ENCODE results near the gene PPP1R36. TPM values are rescaled to one million over a fixed set of nuclear protein-coding genes. Genes with fewer than 3 reads are reported as not detected.

PPP1R36 gene
- total RNA-seq, 4 donors from 2014 or later = 0.70 to 1.2 TPM; not detected in 2

GRCh38 chr14:64506721-64507120 is 43.0 kb upstream of the PPP1R36 start:
- TF ChIP-seq, protein P1, sequence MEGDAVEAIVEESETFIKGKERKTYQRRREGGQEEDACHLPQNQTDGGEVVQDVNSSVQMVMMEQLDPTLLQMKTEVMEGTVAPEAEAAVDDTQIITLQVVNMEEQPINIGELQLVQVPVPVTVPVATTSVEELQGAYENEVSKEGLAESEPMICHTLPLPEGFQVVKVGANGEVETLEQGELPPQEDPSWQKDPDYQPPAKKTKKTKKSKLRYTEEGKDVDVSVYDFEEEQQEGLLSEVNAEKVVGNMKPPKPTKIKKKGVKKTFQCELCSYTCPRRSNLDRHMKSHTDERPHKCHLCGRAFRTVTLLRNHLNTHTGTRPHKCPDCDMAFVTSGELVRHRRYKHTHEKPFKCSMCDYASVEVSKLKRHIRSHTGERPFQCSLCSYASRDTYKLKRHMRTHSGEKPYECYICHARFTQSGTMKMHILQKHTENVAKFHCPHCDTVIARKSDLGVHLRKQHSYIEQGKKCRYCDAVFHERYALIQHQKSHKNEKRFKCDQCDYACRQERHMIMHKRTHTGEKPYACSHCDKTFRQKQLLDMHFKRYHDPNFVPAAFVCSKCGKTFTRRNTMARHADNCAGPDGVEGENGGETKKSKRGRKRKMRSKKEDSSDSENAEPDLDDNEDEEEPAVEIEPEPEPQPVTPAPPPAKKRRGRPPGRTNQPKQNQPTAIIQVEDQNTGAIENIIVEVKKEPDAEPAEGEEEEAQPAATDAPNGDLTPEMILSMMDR (IDR thresholded peaks at IDR 0.05) = no peak
- TF ChIP-seq POLR2A (IDR thresholded peaks at IDR 0.05) = no peak
- intact Hi-C loops (cut with DNase I; ENCODE audit: low total_unique reads) = no loop called here
- Histone ChIP-seq H3K27me3 (no peaks in the 10 kb centered on the region), H3K27ac (peak overlapping the region; percentile 30 to 99), H3K9me3 (no peaks in the 10 kb centered on the region), H3K4me1 (peaks cover 0 to 4% of the 10 kb centered on the region in 2 donors), H3K36me3 (no peaks in the 10 kb centered on the region), H3K4me3 (no peak overlapping the region)
- no peak for DNase-seq

GRCh38 chr14:64507376-64508156 is 42.2 kb upstream of the PPP1R36 start:
- TF ChIP-seq, protein P1 (IDR thresholded peaks at IDR 0.05) = no peak
- no peak for TF ChIP-seq POLR2A (IDR thresholded peaks at IDR 0.05)
- Histone ChIP-seq H3K36me3 (no peaks in the 10 kb centered on the region), H3K27me3 (no peaks in the 10 kb centered on the region), H3K4me1 (no peaks in the 10 kb centered on the region), H3K27ac (peak overlapping the region in 1 of 2 donors; percentile 99), H3K4me3 (no peak overlapping the region), H3K9me3 (no peaks in the 10 kb centered on the region)
- intact Hi-C loops (cut with DNase I; ENCODE audit: low total_unique reads) = no loop called here
- no peak for DNase-seq

DNA sequence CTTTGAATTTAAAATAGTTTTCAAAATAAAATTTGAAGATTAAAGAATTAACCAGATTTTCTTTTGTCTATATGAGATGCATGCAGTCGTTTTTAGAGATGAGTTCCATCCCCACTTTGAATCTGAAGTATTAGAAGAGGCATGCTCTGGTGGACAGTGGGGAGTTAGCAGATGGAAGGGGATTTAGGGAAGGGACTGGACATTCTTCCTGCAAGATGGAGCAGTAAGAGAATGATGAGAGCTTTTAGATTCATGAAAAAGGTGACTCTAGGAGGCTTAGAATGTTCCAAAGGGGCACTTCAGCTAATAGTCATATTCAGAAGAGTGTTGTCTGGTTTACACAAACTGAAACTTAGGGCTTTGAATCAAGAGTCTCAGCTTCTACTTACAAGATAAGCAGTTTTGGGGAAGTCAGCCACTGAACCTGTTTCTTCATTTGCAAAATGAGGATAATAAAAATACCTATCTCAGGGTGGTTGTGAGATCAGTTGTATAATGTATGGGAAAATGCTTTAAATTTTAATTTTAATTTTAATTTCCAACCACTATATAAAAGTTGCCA is 41.5 kb upstream of the PPP1R36 start:
- intact Hi-C loops (cut with DNase I; ENCODE audit: low total_unique reads) = no loop called here
- TF ChIP-seq POLR2A (IDR thresholded peaks at IDR 0.05) = no peak
- TF ChIP-seq, protein P1 (IDR thresholded peaks at IDR 0.05) = no peak
- H3K27me3 ChIP-seq = no peaks in the 10 kb centered on the region
- no peaks in the 10 kb centered on the region for H3K36me3 ChIP-seq
- no peaks in the 10 kb centered on the region for H3K9me3 ChIP-seq
- H3K4me3 ChIP-seq = no peak overlapping the region
- DNase-seq = no peak
- no peaks in the 10 kb centered on the region for H3K4me1 ChIP-seq
- no peak overlapping the region for H3K27ac ChIP-seq

DNA sequence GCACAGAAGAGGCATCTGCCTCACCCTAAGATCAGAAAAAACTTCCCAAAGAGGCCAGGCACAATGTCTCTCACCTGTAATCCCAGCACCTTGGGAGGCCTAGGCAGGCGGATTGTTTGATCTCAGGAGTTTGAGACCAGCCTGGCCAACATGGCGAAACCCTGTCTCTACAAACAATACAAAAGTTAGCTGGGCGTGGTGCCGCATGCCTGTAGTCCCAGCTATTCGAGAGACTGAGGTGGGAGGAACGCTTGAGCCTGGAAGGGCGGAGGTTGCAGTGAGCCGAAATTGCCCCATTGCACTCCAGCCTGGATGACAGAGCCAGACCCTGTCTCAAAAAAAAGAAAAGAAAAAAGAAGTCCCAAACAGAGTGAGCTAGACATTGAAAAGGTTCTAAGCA is 40.7 kb upstream of the PPP1R36 start:
- no peak for DNase-seq
- no peak for TF ChIP-seq POLR2A (IDR thresholded peaks at IDR 0.05)
- TF ChIP-seq, protein P1 (IDR thresholded peaks at IDR 0.05) = no peak
- Histone ChIP-seq H3K4me3 (no peak overlapping the region), H3K9me3 (no peaks in the 10 kb centered on the region), H3K27me3 (no peaks in the 10 kb centered on the region), H3K4me1 (no peaks in the 10 kb centered on the region), H3K36me3 (no peaks in the 10 kb centered on the region), H3K27ac (no peak overlapping the region)
- intact Hi-C loops (cut with DNase I; ENCODE audit: low total_unique reads) = no loop called here
